Right lobe of liver (tissue), 6 donors: Measurements from ENCODE around the gene PTPRN2. TPM values are rescaled to one million over a fixed set of nuclear protein-coding genes. Genes with fewer than 3 reads are reported as not detected.
A peak's percentile ranks its signal among the peaks of the same experiment; 100 is the strongest.

ENCODE experiments used
- ATAC-seq, 4 donors: fragments of 200-7000 bp; cut with Tn5 transposase; one replicate each; pipeline ENCODE4 v1.9.1; 2020; ENCODE audit warnings: mild to moderate bottlenecking in 4 of 4, moderate library complexity in 4 of 4
- DNase-seq, 3 donors: peaks; one replicate each; pipeline ENCODE4 v3.0.0-alpha.2; 2020
- H3K27ac ChIP-seq, 3 donors: fragments of 200-600 bp; one replicate each; pipeline ENCODE4 v1.8.0; 2022
- H3K27me3 ChIP-seq, 2 donors: fragments of 200-600 bp; one replicate each; pipeline ENCODE4 v1.8.0; 2022
- H3K36me3 ChIP-seq, 4 donors: fragments of 200-600 bp; sonication (generic) in 1 of 4; one replicate each; pipeline versions ENCODE4 v1.5.1 to v1.8.0; 2017 to 2022; ENCODE audit warnings: control low read depth in 1 of 4
- H3K4me1 ChIP-seq, 4 donors: fragments of 200-600 bp; sonication (generic) in 1 of 4; one replicate each; pipeline versions ENCODE4 v1.5.1 to v1.8.0; 2017 to 2022; ENCODE audit warnings: control low read depth in 1 of 4
- H3K4me3 ChIP-seq, 3 donors: fragments of 200-600 bp; one replicate each; pipeline ENCODE4 v1.8.0; 2022
- H3K9me3 ChIP-seq, 4 donors: fragments of 200-600 bp; sonication (generic) in 1 of 4; one replicate each; pipeline versions ENCODE4 v1.5.1 to v1.8.0; 2017 to 2022; ENCODE audit warnings: control low read depth in 1 of 4
- CTCF ChIP-seq, 4 donors: fragments of 200-600 bp in 3 of 4; fragments of 450-650 bp in 1 of 4; IDR thresholded peaks; one replicate each; pipeline versions ENCODE4 v1.5.1 to v1.8.0; 2016 to 2022; ENCODE audit warnings: antibody characterized with exemption in 4 of 4, mild to moderate bottlenecking in 2 of 4
- POLR2A ChIP-seq: fragments of 450-650 bp; IDR thresholded peaks from one replicate; pipeline ENCODE4 v1.6.1; 2017; ENCODE audit warnings: antibody characterized with exemption, mild to moderate bottlenecking
- WGBS: methylation state at CpG from one replicate; pipeline ENCODE4 v1.1.6; 2018; ENCODE audit warnings: low coverage, low lambda C conversion rate; ENCODE audit not compliant: insufficient coverage; ENCODE audit errors: missing lambda C conversion rate; 5-methylcytosine and 5-hydroxymethylcytosine counted together
- intact Hi-C, 2 donors: fragments of 100-400 bp; cut with DNase I; formaldehyde crosslinking; loops; one replicate each; pipeline versions ENCODE4 v1.11.2 to v1.14.1; 2022
- total RNA-seq, 6 experiments: library from RNA; depleted of rRNA in 2 of 6; stranded (reverse); fragments of >200 nt in 2 of 6; fragmentation: NEBNext Ultra II Directional in 3 of 6; extraction: Animal tissue kit (Norgen Biotek cat#: 25700) in 3 of 6; gene quantifications; one replicate each; pipeline versions ENCODE4 v1.1.0 to v1.2.4, GENCODE V29; 2016 to 2023
- donor health status: DM: no; HTN: yes; CAD: no.
- donor health status: DM: no; HTN: no; CAD: no.
- donor health status: DM: no; HTN: no; CAD: no.
- donor health status: DM: no; HTN: yes; CAD: no.
- donor health status: DM: no; HTN: yes; CAD: no.

PTPRN2 gene
- total RNA-seq, 6 experiments from 2014 or later = 0.15 to 0.87 (median 0.67) TPM

GRCh38 chr7:158476331-158476932 is 111.2 kb downstream of the PTPRN2 start:
- no peak overlapping the region for H3K27ac ChIP-seq

GRCh38 chr7:158475679-158476052 is 112.0 kb downstream of the PTPRN2 start:
- no peak for ATAC-seq
- Histone ChIP-seq H3K27ac (no peak overlapping the region), H3K4me3 (no peak overlapping the region), H3K27me3 (no peaks in the 10 kb centered on the region), H3K4me1 (no peaks in the 10 kb centered on the region), H3K9me3 (no peaks in the 10 kb centered on the region), H3K36me3 (no peaks in the 10 kb centered on the region)
- DNase-seq = no peak
- WGBS = 77% methylated on average over 6 of the region's 6 CpGs
- TF ChIP-seq POLR2A (no peak), CTCF (IDR thresholded peaks at IDR 0.05) (no peak)
- intact Hi-C loops = no loop called here

More at GRCh38 chr7:158476331-158476932, 111.2 kb downstream of the PTPRN2 start:
- H3K4me1 ChIP-seq = no peaks in the 10 kb centered on the region
- no peaks in the 10 kb centered on the region for H3K27me3 ChIP-seq
- WGBS = 68% methylated on average over 21 of the region's 24 CpGs
- H3K9me3 ChIP-seq = no peaks in the 10 kb centered on the region
- no peaks in the 10 kb centered on the region for H3K36me3 ChIP-seq
- intact Hi-C loops = no loop called here
- no peak for ATAC-seq
- DNase-seq = no peak
- no peak for TF ChIP-seq CTCF (IDR thresholded peaks at IDR 0.05)
- no peak for TF ChIP-seq POLR2A
- H3K4me3 ChIP-seq = no peak overlapping the region

GRCh38 chr7:158475036-158475678 is 112.5 kb downstream of the PTPRN2 start:
- Histone ChIP-seq H3K36me3 (no peaks in the 10 kb centered on the region), H3K4me3 (no peak overlapping the region), H3K4me1 (no peaks in the 10 kb centered on the region), H3K27ac (no peak overlapping the region), H3K27me3 (no peaks in the 10 kb centered on the region), H3K9me3 (no peaks in the 10 kb centered on the region)
- ATAC-seq (peak in 1 of 4 donors; percentile 25), DNase-seq (no peak)
- intact Hi-C loops = no loop called here
- TF ChIP-seq CTCF (IDR thresholded peaks at IDR 0.05) = no peak
- no peak for TF ChIP-seq POLR2A
- WGBS = no CpG with 5 or more reads among the region's 22 CpGs

- Histone ChIP-seq H3K4me1 (no peaks in the 10 kb centered on the region), H3K36me3 (no peaks in the 10 kb centered on the region), H3K9me3 (no peaks in the 10 kb centered on the region), H3K27ac (no peak overlapping the region), H3K4me3 (no peak overlapping the region), H3K27me3 (no peaks in the 10 kb centered on the region)
- no peak for DNase-seq
- intact Hi-C loops = no loop called here
- no peak for TF ChIP-seq CTCF (IDR thresholded peaks at IDR 0.05)
- no peak for TF ChIP-seq POLR2A
- peak in 1 of 4 donors; percentile 16 for ATAC-seq
- whole genome bisulfite sequencing = 71% methylated on average over 11 of the region's 16 CpGs
Measured at GRCh38 chr7:158474488-158474887, 113.1 kb downstream of the PTPRN2 start.
